HCT116 (cell line): ENCODE data around the gene MFRP. TPM values are rescaled to one million over a fixed set of nuclear protein-coding genes. Genes with fewer than 3 reads are reported as not detected.

Experiments
- ATAC-seq: fragments of 200-7000 bp; cut with Tn5 transposase; 2 replicates; pipeline ENCODE4 v1.9.1; 2020; ENCODE audit warnings: mild to moderate bottlenecking, moderate library complexity
- BruUV-seq: library from RNA; stranded (reverse); fragments of 400-500 nt; replicated peaks from 2 replicates; lab custom pipeline; 2021; lab: Mats Ljungman, UMichigan
- CTCF ChIA-PET: fragments of 300-600 bp; sonication (Branson Sonifier 250); formaldehyde crosslinking; loops from one replicate; lab custom pipeline; 2021; ENCODE audit warnings: antibody characterized with exemption; lab: Charles Lee
- POLR2A ChIA-PET: fragments of 300-600, 350-600 bp; sonication (Branson Sonifier 250); formaldehyde crosslinking; loops from one replicate; lab custom pipeline; 2021; ENCODE audit warnings: antibody characterized with exemption; lab: Charles Lee
- RAD21 ChIA-PET, 2 experiments: fragments of 300-600 bp; sonication (Branson Sonifier 250); formaldehyde crosslinking; loops; one replicate each; lab custom pipeline; 2023; ENCODE audit warnings: low total read pairs in 2 of 2; ENCODE audit not compliant: uncharacterized antibody in 2 of 2, unreplicated experiment in 2 of 2, low non-redundant PET in 1 of 2; lab: Charles Lee
- DNase-seq: peaks from one replicate; pipeline ENCODE4 v3.0.0-alpha.2; 2010; ENCODE audit warnings: low read depth, low spot score
- H2AFZ ChIP-seq: fragments of 200-600 bp; shearing (Covaris generic), sonication (generic); 2 replicates; pipeline ENCODE4 v1.6.1; 2017; ENCODE audit warnings: low read depth, mixed run types, mixed read lengths, antibody characterized with exemption, low read length; ENCODE audit not compliant: poor library complexity, severe bottlenecking
- H3K27ac ChIP-seq: 2 replicates; pipeline ENCODE4 v1.5.1; 2012; ENCODE audit warnings: low read depth, low read length
- H3K27me3 ChIP-seq: fragments of 200-600 bp; sonication (generic); 2 replicates; pipeline ENCODE4 v1.6.1; 2016; ENCODE audit warnings: mixed run types, low read length, mixed read lengths; ENCODE audit not compliant: insufficient read depth
- H3K36me3 ChIP-seq, 2 experiments: fragments of 200-500 bp in 1 of 2; fragments of 200-600 bp in 1 of 2; sonication (Bioruptor generic) in 1 of 2; sonication (generic) in 1 of 2; 2 replicates each; pipeline versions ENCODE4 v1.5.1 to v1.6.1; 2014 to 2016; ENCODE audit warnings: low read length in 2 of 2, inconsistent platforms in 1 of 2, mixed read lengths in 1 of 2, mixed run types in 1 of 2; ENCODE audit not compliant: insufficient read depth in 2 of 2, control insufficient read depth in 1 of 2
- H3K4me1 ChIP-seq, 2 experiments: fragments of 200-600 bp in 1 of 2; sonication (generic) in 1 of 2; 2 replicates each; pipeline versions ENCODE4 v1.5.1 to v1.6.1; 2012 to 2017; ENCODE audit warnings: low read length in 2 of 2, inconsistent platforms in 1 of 2, mild to moderate bottlenecking in 1 of 2, mixed read lengths in 1 of 2, mixed run types in 1 of 2, moderate library complexity in 1 of 2; ENCODE audit not compliant: insufficient read depth in 2 of 2, control insufficient read depth in 1 of 2
- H3K4me2 ChIP-seq: fragments of 200-600 bp; sonication (generic); 2 replicates; pipeline ENCODE4 v1.6.1; 2017; ENCODE audit warnings: mixed run types, low read length, mixed read lengths
- H3K4me3 ChIP-seq, 2 experiments: fragments of 200-600 bp in 1 of 2; sonication (generic) in 1 of 2; replicated peaks in 1 of 2; 2 replicates each; pipeline ENCODE4 v1.5.1; 2011 to 2016; ENCODE audit warnings: low read length in 2 of 2, control low read depth in 1 of 2, low read depth in 1 of 2, mild to moderate bottlenecking in 1 of 2, mixed read lengths in 1 of 2, mixed run types in 1 of 2
- H3K79me2 ChIP-seq: fragments of 200-600 bp; sonication (generic); 2 replicates; pipeline ENCODE4 v1.6.1; 2017; ENCODE audit warnings: mild to moderate bottlenecking, mixed run types, low read length, moderate library complexity, mixed read lengths; ENCODE audit not compliant: insufficient read depth
- H3K9ac ChIP-seq: fragments of 200-600 bp; sonication (generic); 2 replicates; pipeline ENCODE4 v1.6.1; 2016; ENCODE audit warnings: low read length, mixed read lengths
- H3K9me2 ChIP-seq: fragments of 200-600 bp; sonication (generic), shearing (Covaris generic); 2 replicates; pipeline ENCODE4 v1.6.1; 2017; ENCODE audit warnings: mixed run types, mild to moderate bottlenecking, moderate library complexity; ENCODE audit not compliant: insufficient read depth
- H3K9me3 ChIP-seq, 2 experiments: fragments of 200-500 bp in 1 of 2; fragments of 200-600 bp in 1 of 2; sonication (Bioruptor generic) in 1 of 2; sonication (generic) in 1 of 2; 2 replicates each; pipeline ENCODE4 v1.6.1; 2014 to 2017; ENCODE audit warnings: low read length in 2 of 2, mixed read lengths in 2 of 2, inconsistent platforms in 1 of 2, low read depth in 1 of 2, mild to moderate bottlenecking in 1 of 2, mixed run types in 1 of 2, moderate library complexity in 1 of 2; ENCODE audit not compliant: control insufficient read depth in 1 of 2, insufficient read depth in 1 of 2
- H4K20me1 ChIP-seq: fragments of 200-600 bp; sonication (generic), shearing (Covaris generic); 2 replicates; pipeline ENCODE4 v1.6.1; 2017; ENCODE audit warnings: mixed run types, mild to moderate bottlenecking, moderate library complexity; ENCODE audit not compliant: insufficient read depth
- SP1 ChIP-seq: IDR thresholded peaks from 2 replicates; pipeline ENCODE4 v1.6.1; 2012; ENCODE audit warnings: low read depth
- ZNF274 ChIP-seq: fragments of 200-500 bp; sonication (Bioruptor generic); IDR thresholded peaks from 2 replicates; pipeline ENCODE4 v1.6.1; 2014; ENCODE audit warnings: mild to moderate bottlenecking, low read depth, low read length, inconsistent platforms
- intact Hi-C: fragments of 100-400 bp; cut with micrococcal nuclease; formaldehyde crosslinking; loops from 2 replicates; pipeline ENCODE4 v1.10.0; 2022
- total RNA-seq: library from RNA; stranded (reverse); gene quantifications from one replicate; pipeline ENCODE4 v1.2.1, GENCODE V29; 2021; ENCODE audit not compliant: unreplicated experiment
- TF ChIP-seq, protein P1 (sequence below): IDR thresholded peaks from 2 replicates; pipeline ENCODE4 v1.6.1; 2012
- TF ChIP-seq, protein P2 (sequence below), 3 experiments: fragments of 200-600 bp in 1 of 3; sonication (generic) in 1 of 3; IDR thresholded peaks in 2 of 3; conservative IDR thresholded peaks in 1 of 3; 2 replicates each; pipeline ENCODE4 v1.5.1; 2012 to 2017; ENCODE audit warnings: low read depth in 2 of 3, low read length in 2 of 3, antibody characterized with exemption in 1 of 3, borderline replicate concordance in 1 of 3, control low read depth in 1 of 3, mild to moderate bottlenecking in 1 of 3, mixed read lengths in 1 of 3, mixed run types in 1 of 3, moderate library complexity in 1 of 3; ENCODE audit not compliant: insufficient read depth in 1 of 3
- TF ChIP-seq, protein P3 (sequence below): IDR thresholded peaks from 2 replicates; pipeline ENCODE4 v1.6.1; 2012

MFRP gene
- total RNA-seq, 1 experiment from 2014 or later, result not detected

DNA sequence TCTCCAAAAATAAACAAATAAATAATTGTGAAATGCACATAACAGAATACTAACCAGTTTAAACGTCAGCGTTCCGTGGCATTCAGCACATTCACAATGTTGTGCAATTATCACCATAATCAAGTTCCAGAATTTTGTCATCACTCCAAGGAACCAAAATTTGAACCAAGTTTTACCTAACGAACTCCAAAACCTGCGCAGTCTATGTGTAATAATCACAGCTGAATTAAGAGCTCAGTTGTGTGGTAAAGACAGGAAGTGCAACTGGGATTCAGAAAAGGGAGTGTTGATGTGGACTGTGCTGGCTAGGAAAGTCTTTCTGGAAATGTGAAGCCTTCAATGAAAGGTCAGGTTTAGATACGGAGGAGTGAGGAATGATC is 24.2 kb downstream of the MFRP start:
- POLR2A ChIA-PET, result no interaction called here

DNA sequence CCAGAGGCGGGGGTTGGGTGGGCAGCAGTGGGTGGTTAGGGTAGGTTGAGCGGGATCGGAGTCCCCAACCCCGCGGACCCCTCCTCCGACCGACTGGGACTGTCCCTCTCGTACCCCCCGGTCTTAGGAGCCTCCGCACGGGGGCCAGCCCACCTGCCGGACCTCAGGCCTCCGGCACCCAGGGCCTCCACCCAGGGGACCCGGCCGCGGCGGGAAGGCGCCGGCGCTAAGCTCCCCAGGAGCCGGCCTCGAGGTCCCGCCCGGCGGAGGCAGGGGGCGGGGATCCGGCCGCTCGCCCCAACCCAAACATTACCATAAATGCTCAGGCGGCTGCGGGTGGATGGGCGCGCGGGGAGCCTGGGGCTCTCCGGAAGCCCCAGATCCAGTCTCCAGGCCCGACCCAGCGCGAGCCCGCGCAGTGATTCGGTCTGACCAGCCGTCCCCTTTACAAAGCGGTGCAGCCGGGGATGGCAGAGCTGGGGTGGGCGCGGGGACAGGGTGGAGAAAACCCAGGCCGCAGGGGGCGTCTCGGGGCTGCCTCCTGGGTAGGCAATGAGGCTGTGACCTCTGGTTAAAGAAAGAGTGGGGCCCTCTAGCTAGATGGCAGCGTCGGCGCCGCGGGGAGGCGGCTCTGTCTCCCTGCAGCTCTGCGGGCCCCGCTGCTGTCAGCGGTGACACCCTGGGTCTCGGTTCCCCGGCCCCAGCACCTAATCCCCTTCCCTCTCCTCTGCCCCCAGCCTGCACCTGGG is 25.6 kb downstream of the MFRP start:
- ATAC-seq (no peak), DNase-seq (no peak)
- Histone ChIP-seq H2AFZ (peak overlapping the region; percentile 82), H3K9me2 (no peaks in the 10 kb centered on the region), H3K27ac (no peak overlapping the region), H3K79me2 (no peaks in the 10 kb centered on the region; the same call in 1 of the 2 replicates), H3K4me1 (peaks cover 6 to 34% of the 10 kb centered on the region in 2 experiments), H3K4me2 (no peak overlapping the region), H3K27me3 (no peaks in the 10 kb centered on the region), H3K9me3 (no peaks in the 10 kb centered on the region), H4K20me1 (no peaks in the 10 kb centered on the region), H3K4me3 (no peak overlapping the region), H3K36me3 (no peaks in the 10 kb centered on the region), H3K9ac (no peak overlapping the region)
- intact Hi-C loops, result loop anchor here (5.0 kb wide), 1 partner anchor 219 kb away; the partner anchor contains the start of gene DPAGT1
- BruUV-seq, result no TSS peak
- POLR2A ChIA-PET, result no interaction called here
- TF ChIP-seq, protein P1, sequence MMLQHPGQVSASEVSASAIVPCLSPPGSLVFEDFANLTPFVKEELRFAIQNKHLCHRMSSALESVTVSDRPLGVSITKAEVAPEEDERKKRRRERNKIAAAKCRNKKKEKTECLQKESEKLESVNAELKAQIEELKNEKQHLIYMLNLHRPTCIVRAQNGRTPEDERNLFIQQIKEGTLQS, result no peak
- TF ChIP-seq, protein P2, sequence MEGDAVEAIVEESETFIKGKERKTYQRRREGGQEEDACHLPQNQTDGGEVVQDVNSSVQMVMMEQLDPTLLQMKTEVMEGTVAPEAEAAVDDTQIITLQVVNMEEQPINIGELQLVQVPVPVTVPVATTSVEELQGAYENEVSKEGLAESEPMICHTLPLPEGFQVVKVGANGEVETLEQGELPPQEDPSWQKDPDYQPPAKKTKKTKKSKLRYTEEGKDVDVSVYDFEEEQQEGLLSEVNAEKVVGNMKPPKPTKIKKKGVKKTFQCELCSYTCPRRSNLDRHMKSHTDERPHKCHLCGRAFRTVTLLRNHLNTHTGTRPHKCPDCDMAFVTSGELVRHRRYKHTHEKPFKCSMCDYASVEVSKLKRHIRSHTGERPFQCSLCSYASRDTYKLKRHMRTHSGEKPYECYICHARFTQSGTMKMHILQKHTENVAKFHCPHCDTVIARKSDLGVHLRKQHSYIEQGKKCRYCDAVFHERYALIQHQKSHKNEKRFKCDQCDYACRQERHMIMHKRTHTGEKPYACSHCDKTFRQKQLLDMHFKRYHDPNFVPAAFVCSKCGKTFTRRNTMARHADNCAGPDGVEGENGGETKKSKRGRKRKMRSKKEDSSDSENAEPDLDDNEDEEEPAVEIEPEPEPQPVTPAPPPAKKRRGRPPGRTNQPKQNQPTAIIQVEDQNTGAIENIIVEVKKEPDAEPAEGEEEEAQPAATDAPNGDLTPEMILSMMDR (IDR thresholded peaks at IDR 0.05 in 2 of 3, conservative IDR thresholded peaks at IDR 0.05 in 1 of 3; ENCODE audit: borderline replicate concordance in 1 of 3, insufficient read depth in 1 of 3, low read depth in 2 of 3, low read length in 2 of 3), result no peak
- TF ChIP-seq SP1, result no peak
- TF ChIP-seq, protein P3, sequence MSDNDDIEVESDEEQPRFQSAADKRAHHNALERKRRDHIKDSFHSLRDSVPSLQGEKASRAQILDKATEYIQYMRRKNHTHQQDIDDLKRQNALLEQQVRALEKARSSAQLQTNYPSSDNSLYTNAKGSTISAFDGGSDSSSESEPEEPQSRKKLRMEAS, result no peak
- CTCF ChIA-PET, result interaction anchor here (1.0 kb wide), 1 partner anchor 154 kb away, joined by 4 read pairs; no protein-coding TSS in a partner anchor
- RAD21 ChIA-PET, result no interaction called here

More for the DNA sequence above, 24.2 kb downstream of the MFRP start:
- no peak for DNase-seq
- H3K4me1 ChIP-seq, result peaks cover 4 to 22% of the 10 kb centered on the region in 2 experiments
- no peak overlapping the region for H3K9ac ChIP-seq
- H3K79me2 ChIP-seq, result no peaks in the 10 kb centered on the region
- RAD21 ChIA-PET, result interaction anchor here (0.6 to 1.2 kb wide), 2 partner anchors 16 to 306 kb away, joined by 4 to 6 read pairs; no protein-coding TSS in a partner anchor
- ATAC-seq, result no peak
- H3K36me3 ChIP-seq, result no peaks in the 10 kb centered on the region
- no peak overlapping the region for H3K4me2 ChIP-seq
- CTCF ChIA-PET, result interaction anchor here (1.2 to 3.4 kb wide), 3 partner anchors 12 to 33 kb away, joined by 4 to 44 read pairs (median 13); partner anchors contain the start of gene RNF26
- no peak for TF ChIP-seq ZNF274
- TF ChIP-seq, protein P2 (IDR thresholded peaks at IDR 0.05 in 2 of 3, conservative IDR thresholded peaks at IDR 0.05 in 1 of 3; ENCODE audit: borderline replicate concordance in 1 of 3, insufficient read depth in 1 of 3, low read depth in 2 of 3, low read length in 2 of 3), result 0 out of 6 replicates have a peak, but pooled peaks of 2 of the 3 experiments have one; percentile 5 to 16
- H3K9me2 ChIP-seq, result no peaks in the 10 kb centered on the region
- H2AFZ ChIP-seq, result peak overlapping the region; percentile 45
- H3K27ac ChIP-seq, result no peak overlapping the region
- no peaks in the 10 kb centered on the region for H4K20me1 ChIP-seq
- intact Hi-C loops, result loop anchor here (5.0 kb wide), 1 partner anchor 220 kb away; the partner anchor contains the start of gene DPAGT1
- BruUV-seq, result no TSS peak
- no peaks in the 10 kb centered on the region for H3K27me3 ChIP-seq
- H3K4me3 ChIP-seq, result no peak overlapping the region
- no peaks in the 10 kb centered on the region for H3K9me3 ChIP-seq
